Measurements from ENCODE around the gene IGF2BP3. TPM values are rescaled to one million over a fixed set of nuclear protein-coding genes. Genes with fewer than 3 reads are reported as not detected.

IGF2BP3 gene
- total and polyA plus RNA-seq, 8 donors: 0.09 to 1.3 (median 0.55) TPM

GRCh38 chr7:23469150-23469960 lies 936 bp downstream of the IGF2BP3 start:
- FAIRE-seq: no peak
- Histone ChIP-seq H3K4me3 (peak overlapping the region in 2 of 4 donors; percentile 12 to 39), H3K9me3 (no peaks in the 10 kb centered on the region), H3K27me3 (peaks cover 30 to 70% (median 42%) of the 10 kb centered on the region in 4 donors), H3K36me3 (no peaks in the 10 kb centered on the region), H3K27ac (no peak overlapping the region), H3K4me1 (peaks cover 0 to 35% (median 9%) of the 10 kb centered on the region in 3 donors)
- DNase-seq: peak in 2 of 6 donors; percentile 63 to 66
- peak in 3 of 4 donors; percentile 23 to 34 (median 32) for ATAC-seq
- TF ChIP-seq, protein P1, sequence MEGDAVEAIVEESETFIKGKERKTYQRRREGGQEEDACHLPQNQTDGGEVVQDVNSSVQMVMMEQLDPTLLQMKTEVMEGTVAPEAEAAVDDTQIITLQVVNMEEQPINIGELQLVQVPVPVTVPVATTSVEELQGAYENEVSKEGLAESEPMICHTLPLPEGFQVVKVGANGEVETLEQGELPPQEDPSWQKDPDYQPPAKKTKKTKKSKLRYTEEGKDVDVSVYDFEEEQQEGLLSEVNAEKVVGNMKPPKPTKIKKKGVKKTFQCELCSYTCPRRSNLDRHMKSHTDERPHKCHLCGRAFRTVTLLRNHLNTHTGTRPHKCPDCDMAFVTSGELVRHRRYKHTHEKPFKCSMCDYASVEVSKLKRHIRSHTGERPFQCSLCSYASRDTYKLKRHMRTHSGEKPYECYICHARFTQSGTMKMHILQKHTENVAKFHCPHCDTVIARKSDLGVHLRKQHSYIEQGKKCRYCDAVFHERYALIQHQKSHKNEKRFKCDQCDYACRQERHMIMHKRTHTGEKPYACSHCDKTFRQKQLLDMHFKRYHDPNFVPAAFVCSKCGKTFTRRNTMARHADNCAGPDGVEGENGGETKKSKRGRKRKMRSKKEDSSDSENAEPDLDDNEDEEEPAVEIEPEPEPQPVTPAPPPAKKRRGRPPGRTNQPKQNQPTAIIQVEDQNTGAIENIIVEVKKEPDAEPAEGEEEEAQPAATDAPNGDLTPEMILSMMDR (IDR thresholded peaks at IDR 0.05): no peak
- WGBS, 2 donors: 2 to 5% methylated on average over 59 to 91 of the region's 91 CpGs
- intact Hi-C loops (cut with DNase I): no loop called here

DNA sequence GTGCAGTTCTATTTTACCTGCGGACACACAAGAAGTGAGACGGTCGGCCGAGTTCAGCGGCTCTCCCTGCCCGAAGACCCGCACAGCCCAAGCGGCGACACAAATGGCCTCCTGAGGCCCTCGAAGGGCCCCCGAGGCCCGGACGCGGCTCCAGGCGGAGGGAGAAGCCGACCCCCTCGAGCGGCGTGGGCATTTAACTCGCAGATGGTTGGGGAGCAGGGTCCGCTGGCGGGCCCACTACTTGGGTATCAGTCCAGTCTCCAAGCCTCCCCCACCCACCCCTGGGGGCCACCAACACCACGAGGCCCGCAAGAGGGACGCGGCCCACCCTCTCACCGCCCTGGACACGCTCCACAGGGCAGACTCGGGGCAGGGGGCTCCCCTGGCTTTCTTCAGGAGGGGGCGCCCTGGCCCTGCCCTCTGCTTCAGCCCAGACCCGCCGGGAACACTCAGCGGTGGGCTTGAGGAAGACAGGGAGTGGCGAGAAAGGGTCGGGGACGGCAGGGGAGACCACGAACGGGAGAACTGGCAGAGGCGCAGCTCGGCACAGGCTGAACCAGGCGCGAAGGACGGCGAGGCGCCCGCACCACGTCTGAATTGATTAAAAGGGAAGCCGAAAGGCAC lies 1.7 kb downstream of the IGF2BP3 start:
- no peak overlapping the region for H3K27ac ChIP-seq
- no peaks in the 10 kb centered on the region for H3K36me3 ChIP-seq
- ATAC-seq (peak; percentile 14 to 29 (median 22)), FAIRE-seq (no peak), DNase-seq (peak in 2 of 6 donors; percentile 57 to 81)
- H3K27me3 ChIP-seq: peaks cover 23 to 69% (median 39%) of the 10 kb centered on the region in 4 donors
- peaks cover 0 to 30% (median 9%) of the 10 kb centered on the region in 3 donors for H3K4me1 ChIP-seq
- 8% methylated on average over 41 to 48 of the region's 48 CpGs for WGBS, 2 donors
- peak overlapping the region in 1 of 4 donors; percentile 39 for H3K4me3 ChIP-seq
- TF ChIP-seq, protein P1 (IDR thresholded peaks at IDR 0.05): no peak
- intact Hi-C loops (cut with DNase I): no loop called here
- H3K9me3 ChIP-seq: no peaks in the 10 kb centered on the region

GRCh38 chr7:23467806-23468525 lies 2.3 kb downstream of the IGF2BP3 start:
- intact Hi-C loops (cut with DNase I): no loop called here
- Histone ChIP-seq H3K4me1 (peaks cover 0 to 30% (median 9%) of the 10 kb centered on the region in 3 donors), H3K27me3 (peaks cover 18 to 65% (median 36%) of the 10 kb centered on the region in 4 donors), H3K27ac (no peak overlapping the region), H3K4me3 (no peak overlapping the region), H3K36me3 (no peaks in the 10 kb centered on the region), H3K9me3 (no peaks in the 10 kb centered on the region)
- ATAC-seq (peak in 2 of 4 donors; percentile 8 to 19), DNase-seq (no peak), FAIRE-seq (no peak)
- TF ChIP-seq, protein P1 (IDR thresholded peaks at IDR 0.05): no peak
- 16 to 17% methylated on average over 32 of the region's 32 CpGs for WGBS, 2 donors

GRCh38 chr7:23467291-23467805 lies 2.9 kb downstream of the IGF2BP3 start:
- 39 to 44% methylated on average over 11 of the region's 11 CpGs for WGBS, 2 donors
- no peak for FAIRE-seq
- H3K4me3 ChIP-seq: no peak overlapping the region

More at GRCh38 chr7:23467291-23467805, 2.9 kb downstream of the IGF2BP3 start:
- Histone ChIP-seq H3K27ac (no peak overlapping the region), H3K9me3 (no peaks in the 10 kb centered on the region), H3K36me3 (no peaks in the 10 kb centered on the region), H3K27me3 (peaks cover 12 to 59% (median 30%) of the 10 kb centered on the region in 4 donors), H3K4me1 (peaks cover 0 to 30% (median 9%) of the 10 kb centered on the region in 3 donors)
- TF ChIP-seq, protein P1 (IDR thresholded peaks at IDR 0.05): no peak
- DNase-seq: no peak
- ATAC-seq: no peak
- intact Hi-C loops (cut with DNase I): no loop called here

All from pancreas (tissue), 10 donors.